ENCODE results near the gene AKR1D1.

DNA sequence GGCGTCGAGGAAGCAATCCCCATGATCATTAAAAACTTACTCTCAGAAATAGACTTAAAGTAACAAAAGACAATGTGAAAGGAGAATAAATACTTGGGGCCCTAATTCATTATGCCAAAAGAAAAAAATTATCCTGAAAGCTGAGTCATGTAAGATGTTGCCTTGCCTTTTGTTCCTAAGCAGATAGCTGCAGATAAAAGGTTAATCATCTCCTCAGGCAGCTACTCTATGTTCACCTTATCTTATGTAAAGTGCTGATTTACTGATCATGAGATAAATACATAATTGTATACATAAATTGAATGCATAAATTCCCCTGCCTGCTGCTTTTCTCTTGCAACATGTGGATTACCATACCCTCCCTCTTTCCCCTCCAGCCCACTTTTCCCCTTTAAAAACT lies 46.3 kb upstream of the AKR1D1 start:
- TF ChIP-seq, protein P1, sequence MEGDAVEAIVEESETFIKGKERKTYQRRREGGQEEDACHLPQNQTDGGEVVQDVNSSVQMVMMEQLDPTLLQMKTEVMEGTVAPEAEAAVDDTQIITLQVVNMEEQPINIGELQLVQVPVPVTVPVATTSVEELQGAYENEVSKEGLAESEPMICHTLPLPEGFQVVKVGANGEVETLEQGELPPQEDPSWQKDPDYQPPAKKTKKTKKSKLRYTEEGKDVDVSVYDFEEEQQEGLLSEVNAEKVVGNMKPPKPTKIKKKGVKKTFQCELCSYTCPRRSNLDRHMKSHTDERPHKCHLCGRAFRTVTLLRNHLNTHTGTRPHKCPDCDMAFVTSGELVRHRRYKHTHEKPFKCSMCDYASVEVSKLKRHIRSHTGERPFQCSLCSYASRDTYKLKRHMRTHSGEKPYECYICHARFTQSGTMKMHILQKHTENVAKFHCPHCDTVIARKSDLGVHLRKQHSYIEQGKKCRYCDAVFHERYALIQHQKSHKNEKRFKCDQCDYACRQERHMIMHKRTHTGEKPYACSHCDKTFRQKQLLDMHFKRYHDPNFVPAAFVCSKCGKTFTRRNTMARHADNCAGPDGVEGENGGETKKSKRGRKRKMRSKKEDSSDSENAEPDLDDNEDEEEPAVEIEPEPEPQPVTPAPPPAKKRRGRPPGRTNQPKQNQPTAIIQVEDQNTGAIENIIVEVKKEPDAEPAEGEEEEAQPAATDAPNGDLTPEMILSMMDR (IDR thresholded peaks at IDR 0.05; ENCODE audit: low read length), result no peak
- TF ChIP-seq EZH2 (IDR thresholded peaks at IDR 0.05; ENCODE audit: borderline replicate concordance, low read length), result no peak

All from OCI-LY1 (cell line).